ENCODE results near the gene ZNF773. TPM values are rescaled to one million over a fixed set of nuclear protein-coding genes. Genes with fewer than 3 reads are reported as not detected.

ZNF773 gene
- total and polyA plus RNA-seq, 4 donors = 1.4 to 7.4 (median 4.5) TPM

GRCh38 chr19:57477191-57478008, 22.3 kb upstream of the ZNF773 start, which contains the start of gene ZNF772:
Gene ZNF772, minus strand, starts transcription at chr19:57477566. Its CDS starts 257 bp downstream, at chr19:57477309.
- no peak for TF ChIP-seq ATF3 (IDR thresholded peaks at IDR 0.05)
- TF ChIP-seq EGR1 (IDR thresholded peaks at IDR 0.05; ENCODE audit: low read depth in 2 of 2) = peak in 1 of 2 donors; percentile 34
- no peak for TF ChIP-seq FOXA1 (IDR thresholded peaks at IDR 0.05)
- TF ChIP-seq CTCF (IDR thresholded peaks at IDR 0.05; ENCODE audit: low read depth, low read length, missing input control) = peak; percentile 74
- TF ChIP-seq SP1 (IDR thresholded peaks at IDR 0.05) = peak; percentile 33
- TF ChIP-seq JUND (IDR thresholded peaks at IDR 0.05) = no peak
- peak; percentile 18 for TF ChIP-seq REST (IDR thresholded peaks at IDR 0.05)
- no peak for TF ChIP-seq TAF1 (conservative IDR thresholded peaks at IDR 0.05)
- TF ChIP-seq HNF4G (IDR thresholded peaks at IDR 0.05) = no peak
- TF ChIP-seq NR2F2 (IDR thresholded peaks at IDR 0.05) = no peak
- no peak for TF ChIP-seq MAX (IDR thresholded peaks at IDR 0.05)
- TF ChIP-seq FOXA2 (IDR thresholded peaks at IDR 0.05) = no peak
- peak; percentile 46 to 52 for TF ChIP-seq RAD21 (IDR thresholded peaks at IDR 0.05)
- peak in 1 of 2 donors; percentile 4 for TF ChIP-seq RXRA (IDR thresholded peaks at IDR 0.05)
- TF ChIP-seq GABPA (IDR thresholded peaks at IDR 0.05 in 1 of 2, conservative IDR thresholded peaks at IDR 0.05 in 1 of 2) = peak; percentile 85 to 97
- peak; percentile 32 for TF ChIP-seq ZBTB33 (IDR thresholded peaks at IDR 0.05)
- TF ChIP-seq HNF4A (conservative IDR thresholded peaks at IDR 0.05) = no peak
- peak; percentile 98 for TF ChIP-seq YY1 (IDR thresholded peaks at IDR 0.05)
- peaks cover 0 to 8% (median 0%) of the 10 kb centered on the region in 4 donors for H3K27me3 ChIP-seq (ENCODE audit: control insufficient read depth in 4 of 4, insufficient read depth in 4 of 4, low read length in 3 of 4)
- peak within 1 kb of the TSS; percentile 32 to 45 for H3K27ac ChIP-seq (ENCODE audit: low read depth in 1 of 2, low read length in 2 of 2)
- peaks cover 5 to 40% (median 34%) of the 10 kb centered on the region in 4 donors for H3K36me3 ChIP-seq (ENCODE audit: control insufficient read depth in 4 of 4, insufficient read depth in 3 of 4, low read depth in 1 of 4, low read length in 3 of 4)
- H3K4me3 ChIP-seq (ENCODE audit: low read depth in 1 of 3, low read length in 3 of 3) = peak within 1 kb of the TSS; percentile 78 to 94 (median 91)
- peaks cover 46 to 73% (median 59%) of the 10 kb centered on the region in 4 donors for H3K9me3 ChIP-seq (ENCODE audit: control insufficient read depth in 4 of 4, low read length in 3 of 4)
- H3K4me1 ChIP-seq (ENCODE audit: control insufficient read depth in 4 of 4, insufficient read depth in 4 of 4, low read length in 3 of 4) = peaks cover 0 to 14% (median 6%) of the 10 kb centered on the region in 4 donors
- 10% methylated on average over 38 of the region's 38 CpGs for WGBS
- H3K9ac ChIP-seq (ENCODE audit: low read depth in 1 of 2, low read length in 2 of 2) = peak within 1 kb of the TSS; percentile 29 to 54
- DNase-seq (ENCODE audit: low spot score) = peak; percentile 89

Data from liver (tissue), 9 donors.